GM18907 (cell line): ENCODE measurements around the gene STPG3.
"Not testable (repeated sequence)": the region's sequence is repeated elsewhere in the genome, so short reads cannot be mapped to it uniquely, and the experiment has no call there.

Experiments
- ATAC-seq: cut with Tn5 transposase; IDR thresholded peaks from one replicate; pipeline ENCODE4 v1.9.1; 2021; ENCODE audit warnings: mild to moderate bottlenecking, moderate library complexity; ENCODE audit not compliant: unreplicated experiment

Gene STPG3

DNA sequence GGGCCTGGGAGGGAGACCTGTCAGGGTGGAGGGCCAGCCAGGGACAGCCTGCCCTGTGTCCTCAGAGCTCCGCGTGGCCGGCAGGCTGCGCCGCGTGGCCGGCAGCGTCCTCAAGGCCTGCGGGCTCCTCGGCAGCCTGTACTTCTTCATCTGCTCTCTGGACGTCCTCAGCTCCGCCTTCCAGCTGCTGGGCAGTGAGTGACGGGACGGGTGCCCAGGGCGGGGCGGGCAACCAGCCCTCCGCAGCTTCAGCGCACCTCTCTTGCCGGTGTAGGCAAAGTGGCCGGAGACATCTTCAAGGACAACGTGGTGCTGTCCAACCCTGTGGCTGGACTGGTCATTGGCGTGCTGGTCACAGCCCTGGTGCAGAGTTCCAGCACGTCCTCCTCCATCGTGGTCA is 18.6 kb upstream of the STPG3 start:
- no peak for ATAC-seq

DNA sequence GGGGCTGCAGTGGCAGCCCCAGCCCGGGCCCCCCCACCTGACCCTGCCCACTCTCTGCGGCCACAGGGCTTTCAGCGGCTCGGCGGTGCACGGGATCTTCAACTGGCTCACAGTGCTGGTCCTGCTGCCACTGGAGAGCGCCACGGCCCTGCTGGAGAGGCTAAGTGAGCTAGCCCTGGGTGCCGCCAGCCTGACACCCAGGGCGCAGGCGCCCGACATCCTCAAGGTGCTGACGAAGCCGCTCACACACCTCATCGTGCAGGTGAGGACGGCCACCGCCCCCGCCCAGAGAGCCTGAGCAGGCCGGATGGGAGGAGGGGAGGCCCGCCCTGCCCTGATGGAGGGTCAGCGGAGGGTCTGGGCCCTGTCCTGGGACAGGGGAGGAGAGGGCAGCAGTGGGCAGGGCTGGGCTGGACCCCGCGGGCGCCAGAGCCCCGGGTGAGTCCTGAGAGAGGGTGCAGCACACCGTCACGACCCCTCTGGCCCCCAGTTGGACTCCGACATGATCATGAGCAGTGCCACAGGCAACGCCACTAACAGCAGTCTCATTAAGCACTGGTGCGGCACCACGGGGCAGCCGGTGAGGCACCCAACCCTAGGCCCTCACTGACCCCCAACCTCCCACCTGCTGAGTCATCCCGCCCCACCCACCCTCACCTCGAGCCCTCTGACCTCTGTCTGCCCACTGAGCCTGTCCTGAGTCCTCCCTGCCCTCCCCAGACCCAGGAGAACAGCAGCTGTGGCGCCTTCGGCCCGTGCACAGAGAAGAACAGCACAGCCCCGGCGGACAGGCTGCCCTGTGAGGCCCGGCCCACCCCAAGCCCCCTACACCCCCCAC is 17.7 kb upstream of the STPG3 start:
- ATAC-seq: no peak

GRCh38 chr9:137234055-137234697 is 16.9 kb upstream of the STPG3 start:
- ATAC-seq: no peak

- ATAC-seq: no peak
Observed at GRCh38 chr9:137234758-137235423, 16.2 kb upstream of the STPG3 start.

DNA sequence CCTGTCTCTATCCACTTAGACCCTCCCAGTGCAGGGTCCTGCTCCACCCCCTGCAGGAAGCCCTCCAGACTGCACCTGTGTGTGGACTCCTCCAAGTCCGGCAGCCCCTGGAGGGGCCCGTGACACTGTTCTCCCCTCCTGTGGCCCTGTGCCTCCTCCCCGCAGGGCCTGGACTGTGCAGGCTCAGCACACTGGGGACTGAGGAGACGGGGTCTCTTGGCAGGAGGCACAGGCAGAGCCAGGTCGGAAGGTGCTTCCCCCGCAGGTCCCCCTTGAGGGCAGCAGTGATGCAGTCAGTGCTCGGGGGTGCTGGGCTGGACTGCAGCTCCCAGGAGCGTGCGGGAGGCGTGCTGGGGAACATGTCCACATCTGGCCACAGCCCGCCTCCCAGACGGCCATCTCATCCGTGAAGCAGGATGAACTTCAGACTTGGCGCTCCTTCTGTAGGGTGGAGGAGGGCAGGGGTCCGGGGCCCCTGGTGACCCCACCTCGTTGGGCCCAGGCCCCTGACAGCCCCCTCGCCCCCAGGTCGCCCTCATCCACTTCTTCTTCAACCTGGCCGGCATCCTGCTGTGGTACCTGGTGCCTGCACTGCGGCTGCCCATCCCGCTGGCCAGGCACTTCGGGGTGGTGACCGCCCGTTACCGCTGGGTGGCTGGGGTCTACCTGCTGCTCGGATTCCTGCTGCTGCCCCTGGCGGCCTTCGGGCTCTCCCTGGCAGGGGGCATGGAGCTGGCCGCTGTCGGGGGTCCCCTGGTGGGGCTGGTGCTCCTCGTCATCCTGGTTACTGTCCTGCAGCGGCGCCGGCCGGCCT is 15.5 kb upstream of the STPG3 start:
- no peak for ATAC-seq

DNA sequence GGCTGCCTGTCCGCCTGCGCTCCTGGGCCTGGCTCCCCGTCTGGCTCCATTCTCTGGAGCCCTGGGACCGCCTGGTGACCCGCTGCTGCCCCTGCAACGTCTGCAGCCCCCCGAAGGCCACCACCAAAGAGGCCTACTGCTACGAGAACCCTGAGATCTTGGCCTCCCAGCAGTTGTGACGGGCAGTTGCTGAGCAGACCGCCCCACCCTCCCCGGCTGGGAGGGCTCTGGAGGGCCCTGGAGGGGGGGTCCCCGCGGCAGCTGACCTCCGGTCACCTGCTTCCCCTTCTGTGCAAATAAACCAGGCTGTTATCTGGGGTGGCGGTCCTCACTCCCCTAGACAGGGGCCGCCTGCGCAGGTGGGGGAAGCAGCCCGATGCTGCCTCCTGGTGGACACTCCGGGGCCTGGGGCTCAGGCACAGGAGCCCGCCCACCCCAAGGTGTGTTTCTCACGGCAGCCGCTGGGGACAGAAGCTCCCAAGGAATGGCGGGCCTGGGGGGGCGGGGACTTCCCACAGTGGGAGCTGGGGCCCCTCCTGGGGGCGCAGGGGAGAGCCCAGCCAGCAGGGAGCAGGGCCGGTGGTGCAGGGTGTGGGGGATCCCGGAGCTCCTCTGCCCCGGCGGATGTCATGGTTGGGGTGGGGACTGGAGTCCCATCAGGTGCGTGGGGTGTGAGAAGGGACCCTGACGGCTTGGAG is 14.7 kb upstream of the STPG3 start:
- peak; percentile 23 for ATAC-seq

- ATAC-seq: no peak
Observed at GRCh38 chr9:137236936-137237421, 14.1 kb upstream of the STPG3 start.

DNA sequence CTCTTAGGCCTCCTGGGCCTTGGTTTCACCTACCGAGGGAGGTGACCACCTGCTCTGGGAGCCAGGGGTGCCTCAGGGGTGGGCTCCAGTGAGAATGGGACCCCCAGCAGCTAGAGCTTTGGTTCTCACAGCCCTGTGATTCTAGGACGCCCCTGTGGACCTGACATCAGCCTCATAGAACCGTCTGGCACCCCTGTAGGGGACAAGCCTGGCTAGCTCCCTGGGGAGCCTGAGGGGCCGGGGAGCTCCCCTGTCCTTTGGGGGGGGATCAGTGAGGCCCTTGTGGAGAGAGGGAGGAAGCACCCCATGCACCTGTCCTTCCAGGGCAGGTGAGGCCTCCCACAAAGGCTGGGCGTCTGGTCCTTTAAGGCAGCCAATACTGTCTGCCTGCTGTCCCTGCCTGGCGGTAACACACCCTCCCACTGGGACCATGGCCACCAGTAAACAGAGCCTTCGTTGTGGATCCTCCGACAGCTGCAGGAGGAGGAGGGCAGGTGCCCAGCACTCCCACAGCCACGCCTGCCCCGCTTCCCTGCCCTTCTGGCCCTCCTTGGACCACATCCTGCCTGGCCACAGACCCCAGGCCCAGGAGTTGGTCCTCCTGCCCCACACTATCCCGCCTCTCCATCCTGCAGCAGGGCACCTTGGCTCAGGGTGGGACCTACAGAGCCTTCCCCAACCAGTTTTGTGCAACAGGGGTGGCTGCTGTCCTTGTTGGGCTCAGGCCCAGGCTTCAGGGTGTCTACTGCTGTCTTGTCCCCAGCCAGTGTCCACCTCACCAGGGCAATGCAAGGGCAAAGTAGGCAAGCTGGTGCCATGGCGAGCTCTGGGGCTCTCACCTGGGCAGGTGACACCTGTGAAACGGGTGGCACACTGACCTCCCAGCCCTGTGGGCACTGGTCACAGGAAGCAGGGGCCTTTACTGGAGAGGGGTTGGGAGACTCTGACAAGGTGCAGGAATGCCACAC is 13.0 kb upstream of the STPG3 start:
- no peak for ATAC-seq

DNA sequence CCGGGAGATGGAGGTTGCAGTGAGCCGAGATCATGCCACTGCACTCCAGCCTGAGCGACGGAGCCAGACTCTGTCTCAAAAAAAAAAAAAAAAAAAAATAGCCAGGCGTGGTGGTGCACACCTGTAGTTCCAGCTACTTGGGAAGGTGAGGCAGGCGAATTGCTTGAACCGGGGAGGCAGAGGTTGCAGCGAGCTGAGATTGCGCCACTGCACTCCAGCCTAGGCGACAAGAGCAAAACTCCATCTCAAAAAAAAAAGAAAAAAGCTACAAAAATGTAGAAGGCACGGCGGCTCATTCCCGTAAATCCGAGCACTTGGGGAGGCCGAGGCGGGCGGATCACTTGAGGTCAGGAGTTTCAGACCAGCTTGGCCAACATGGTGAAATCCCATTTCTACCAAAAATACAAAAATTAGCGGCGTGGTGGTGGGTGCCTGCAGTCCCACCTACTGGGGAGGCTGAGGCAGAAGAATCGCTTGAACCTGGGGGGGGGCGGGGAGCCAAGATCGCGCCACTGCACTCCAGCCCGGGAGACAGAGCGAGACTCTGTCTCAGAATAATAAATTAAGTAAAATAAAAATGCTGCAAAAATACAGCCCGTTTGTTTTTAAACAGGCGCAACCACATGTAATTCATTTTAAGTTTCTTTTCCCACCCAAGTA is 11.4 kb upstream of the STPG3 start:
- ATAC-seq: not testable (repeated sequence)

GRCh38 chr9:137240318-137240840 is 10.7 kb upstream of the STPG3 start:
- peak; percentile 30 for ATAC-seq

- peak; percentile 77 for ATAC-seq
Observed at GRCh38 chr9:137240841-137241489, 10.1 kb upstream of the STPG3 start, which contains the start of gene TUBB4B. Gene TUBB4B, plus strand, starts transcription at chr9:137241287. Its CDS starts 74 bp downstream, at chr9:137241361.

DNA sequence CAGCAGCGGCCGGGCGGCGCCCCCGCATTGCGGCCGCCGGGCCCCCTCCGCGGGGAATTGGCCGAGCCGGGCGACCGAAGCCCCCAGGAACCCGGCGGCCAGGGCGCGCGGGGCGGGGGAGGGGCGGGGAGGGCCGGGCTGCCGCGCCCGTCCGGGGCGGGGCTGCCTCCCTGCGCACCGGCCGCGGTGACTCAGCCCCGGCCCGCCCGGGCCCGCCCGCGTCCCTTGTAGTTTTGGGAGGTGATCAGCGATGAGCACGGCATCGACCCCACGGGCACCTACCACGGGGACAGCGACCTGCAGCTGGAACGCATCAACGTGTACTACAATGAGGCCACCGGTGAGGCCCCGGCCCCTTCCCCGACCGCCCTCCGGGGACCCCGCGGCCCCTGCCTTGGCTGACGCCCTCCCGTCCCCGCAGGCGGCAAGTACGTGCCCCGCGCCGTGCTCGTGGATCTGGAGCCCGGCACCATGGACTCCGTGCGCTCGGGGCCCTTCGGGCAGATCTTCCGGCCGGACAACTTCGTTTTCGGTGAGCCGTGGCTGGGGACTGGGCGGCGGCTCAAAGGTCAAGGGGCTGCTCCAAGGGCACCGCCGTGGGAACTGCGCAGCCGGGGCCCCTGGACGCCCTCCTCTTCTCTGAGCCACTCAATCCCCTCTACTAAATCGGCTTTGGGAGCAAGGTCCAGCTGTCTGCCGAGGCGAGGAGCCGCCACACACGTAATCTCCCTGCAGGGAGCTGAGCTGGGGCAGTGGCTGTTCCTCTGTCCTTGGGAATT is 9.4 kb upstream of the STPG3 start:
- ATAC-seq: peak; percentile 3

DNA sequence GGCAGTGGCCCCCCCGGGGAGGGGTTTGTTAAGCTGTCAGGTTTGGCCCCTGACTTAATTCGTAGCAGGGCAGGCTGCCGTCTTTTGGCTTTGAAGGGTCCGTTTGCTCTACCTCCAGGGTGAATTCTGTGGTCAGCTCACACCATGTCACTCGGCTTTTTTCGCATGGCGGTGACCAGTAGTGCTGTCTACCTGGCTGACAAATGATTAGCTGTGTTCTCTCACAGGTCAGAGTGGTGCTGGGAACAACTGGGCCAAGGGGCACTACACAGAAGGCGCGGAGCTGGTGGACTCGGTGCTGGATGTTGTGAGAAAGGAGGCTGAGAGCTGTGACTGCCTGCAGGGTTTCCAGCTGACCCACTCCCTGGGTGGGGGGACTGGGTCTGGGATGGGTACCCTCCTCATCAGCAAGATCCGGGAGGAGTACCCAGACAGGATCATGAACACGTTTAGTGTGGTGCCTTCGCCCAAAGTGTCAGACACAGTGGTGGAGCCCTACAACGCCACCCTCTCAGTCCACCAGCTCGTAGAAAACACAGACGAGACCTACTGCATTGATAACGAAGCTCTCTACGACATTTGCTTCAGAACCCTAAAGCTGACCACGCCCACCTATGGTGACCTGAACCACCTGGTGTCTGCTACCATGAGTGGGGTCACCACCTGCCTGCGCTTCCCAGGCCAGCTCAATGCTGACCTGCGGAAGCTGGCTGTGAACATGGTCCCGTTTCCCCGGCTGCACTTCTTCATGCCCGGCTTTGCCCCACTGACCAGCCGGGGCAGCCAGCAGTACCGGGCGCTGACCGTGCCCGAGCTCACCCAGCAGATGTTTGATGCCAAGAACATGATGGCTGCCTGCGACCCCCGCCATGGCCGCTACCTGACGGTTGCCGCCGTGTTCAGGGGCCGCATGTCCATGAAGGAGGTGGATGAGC is 8.6 kb upstream of the STPG3 start:
- ATAC-seq: no peak

DNA sequence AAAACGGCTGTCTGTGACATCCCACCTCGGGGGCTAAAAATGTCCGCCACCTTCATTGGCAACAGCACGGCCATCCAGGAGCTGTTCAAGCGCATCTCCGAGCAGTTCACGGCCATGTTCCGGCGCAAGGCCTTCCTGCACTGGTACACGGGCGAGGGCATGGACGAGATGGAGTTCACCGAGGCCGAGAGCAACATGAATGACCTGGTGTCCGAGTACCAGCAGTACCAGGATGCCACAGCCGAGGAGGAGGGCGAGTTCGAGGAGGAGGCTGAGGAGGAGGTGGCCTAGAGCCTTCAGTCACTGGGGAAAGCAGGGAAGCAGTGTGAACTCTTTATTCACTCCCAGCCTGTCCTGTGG is 7.8 kb upstream of the STPG3 start:
- not testable (repeated sequence) for ATAC-seq

DNA sequence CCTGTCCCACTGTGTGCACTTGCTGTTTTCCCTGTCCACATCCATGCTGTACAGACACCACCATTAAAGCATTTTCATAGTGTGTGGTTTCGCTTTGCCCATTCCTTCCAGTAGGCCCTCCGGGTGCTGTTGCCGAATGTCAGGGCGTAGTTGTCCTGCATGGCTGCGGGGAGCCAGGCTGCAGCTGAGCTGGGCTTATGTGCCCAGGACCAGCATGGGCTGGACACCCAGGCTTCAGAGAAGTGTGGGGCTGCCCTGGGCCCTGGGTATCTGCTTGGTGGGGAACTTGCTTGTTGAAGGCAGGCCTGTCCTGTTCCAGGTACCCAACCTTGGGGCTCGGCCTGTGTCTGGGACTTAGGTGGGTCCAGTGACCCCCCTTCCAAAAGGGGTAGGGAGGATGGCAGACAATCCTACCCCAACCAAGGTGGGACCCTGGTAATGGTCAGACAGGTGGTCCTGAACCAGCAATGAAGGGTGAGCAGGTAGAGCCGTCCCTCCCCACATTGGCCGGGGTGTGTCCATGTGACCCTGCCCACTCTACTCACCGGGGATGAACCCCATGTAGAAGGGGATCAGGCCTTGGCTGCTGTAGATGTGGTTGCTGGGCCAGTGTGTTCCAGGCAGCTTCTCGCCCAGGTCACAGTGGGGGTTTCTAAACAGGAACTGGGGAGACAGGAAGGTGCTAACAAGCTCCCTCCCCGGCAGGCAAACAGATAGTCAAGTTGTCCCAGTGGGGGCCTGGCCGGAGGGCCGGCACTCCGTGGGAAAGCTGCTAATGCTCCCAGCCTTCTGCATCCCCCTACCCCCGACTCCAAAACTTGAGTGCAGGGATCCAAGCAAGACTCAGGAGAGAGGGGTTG is 7.2 kb upstream of the STPG3 start:
- ATAC-seq: no peak
